HS-5 (cell line): ENCODE measurements around the gene FILIP1.
"Not testable (repeated sequence)": the region's sequence is repeated elsewhere in the genome, so short reads cannot be mapped to it uniquely, and the experiment has no call there.

ENCODE experiments used
- DNase-seq: peaks from one replicate; pipeline ENCODE4 v3.0.0-alpha.2; 2012; ENCODE audit warnings: low read depth

The FILIP1 gene

GRCh38 chr6:75421316-75422023, 72.1 kb downstream of the FILIP1 start:
- DNase-seq: no peak

GRCh38 chr6:75419980-75420379, 73.6 kb downstream of the FILIP1 start:
- DNase-seq: no peak

GRCh38 chr6:75419416-75419815, 74.2 kb downstream of the FILIP1 start:
- DNase-seq: no peak

DNA sequence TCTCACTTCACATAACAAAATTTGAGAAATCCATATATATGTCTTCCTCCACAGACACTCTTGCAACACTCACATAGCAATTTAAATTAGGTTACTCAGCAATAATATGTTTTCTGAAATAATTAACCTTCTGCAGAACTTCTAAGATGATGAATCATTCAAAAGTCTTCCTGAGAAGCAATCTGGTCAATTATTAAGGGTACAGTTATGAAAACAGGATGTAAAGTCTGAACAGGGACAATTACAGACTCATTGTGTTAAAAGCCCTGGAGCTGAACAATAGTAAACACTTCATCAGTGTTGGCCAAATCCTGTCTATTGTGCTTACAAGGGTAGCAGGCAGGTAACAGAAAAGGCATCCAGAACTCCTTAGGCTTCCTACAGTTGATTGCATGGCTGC, 75.4 kb downstream of the FILIP1 start:
- peak; percentile 34 for DNase-seq

DNA sequence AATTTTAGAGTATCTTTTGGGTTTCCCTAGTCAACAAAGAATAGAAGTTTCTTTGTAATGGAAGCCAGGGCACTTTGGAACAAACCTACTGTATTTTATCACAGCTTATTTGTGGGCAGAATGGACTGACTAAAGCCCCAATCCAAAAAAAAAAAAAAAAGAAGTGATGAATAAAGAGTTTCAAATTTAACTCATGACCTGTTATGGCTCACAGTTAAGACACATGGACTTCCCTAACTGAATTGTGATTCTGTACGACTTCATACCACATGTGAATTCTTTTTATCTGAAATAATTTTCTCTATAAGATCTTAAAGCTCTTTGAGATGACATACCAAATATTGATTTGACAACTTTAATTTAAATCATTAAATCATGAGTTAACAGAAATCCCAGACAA, 77.2 kb downstream of the FILIP1 start:
- no peak for DNase-seq

- DNase-seq: no peak
Measured at GRCh38 chr6:75415804-75416203, 77.8 kb downstream of the FILIP1 start.

DNA sequence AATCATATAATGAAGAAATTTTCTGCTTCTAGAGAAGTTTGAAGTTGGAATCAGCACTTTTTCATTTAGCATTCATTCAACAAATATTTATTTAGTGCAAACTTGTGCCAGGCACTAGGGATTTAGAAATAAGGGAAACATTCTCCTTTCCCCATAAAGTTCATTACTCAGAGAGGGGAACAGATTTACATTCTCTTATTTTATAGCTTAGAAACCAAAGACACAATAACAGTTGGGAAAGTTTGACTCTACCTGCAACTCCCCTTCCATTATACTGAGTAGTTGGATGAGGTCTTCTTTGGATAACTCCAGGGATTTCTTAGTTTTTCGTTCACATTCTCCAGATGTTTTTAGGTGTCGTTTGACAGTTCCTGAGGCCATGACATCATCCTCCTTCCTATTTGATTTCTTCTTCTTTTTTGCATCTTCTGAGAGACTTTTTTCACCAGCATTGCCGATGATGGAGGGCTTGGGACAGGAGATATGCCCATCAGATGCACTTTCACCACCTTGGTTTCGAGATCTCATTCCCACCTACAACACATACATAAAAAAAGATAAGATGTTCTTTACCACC, 79.1 kb downstream of the FILIP1 start:
- no peak for DNase-seq

DNA sequence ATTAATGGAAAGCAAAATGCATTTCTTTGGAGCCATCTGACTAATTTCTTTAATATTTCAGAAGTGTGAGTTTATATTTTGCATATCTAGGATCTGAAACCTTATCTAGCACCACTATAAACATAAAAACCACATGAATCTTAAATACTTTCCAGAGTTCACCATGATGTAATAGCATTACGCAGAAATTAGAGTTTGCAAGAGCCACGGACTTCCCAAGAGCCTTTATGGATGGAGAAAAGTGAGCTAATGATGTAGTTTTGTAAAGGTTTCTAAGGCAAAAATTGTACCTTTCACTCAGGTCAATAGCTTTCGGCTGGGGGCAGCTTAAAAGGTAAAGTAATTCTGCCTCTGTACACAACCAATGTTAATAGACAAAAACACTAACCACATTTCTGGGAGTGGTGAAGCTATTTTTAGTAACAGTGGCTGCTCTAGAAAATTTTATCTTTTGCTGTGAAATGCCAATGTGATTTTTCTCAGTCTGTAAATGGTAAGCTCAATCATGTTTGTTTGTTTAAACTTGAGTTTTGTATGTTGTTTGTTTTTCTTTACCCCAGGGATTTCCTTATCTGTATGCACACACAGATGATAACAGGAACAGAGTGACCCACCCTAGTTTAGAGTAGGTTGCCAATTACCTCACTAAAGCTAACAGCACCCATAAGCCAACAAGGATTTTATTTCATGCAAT, 80.5 kb downstream of the FILIP1 start:
- no peak for DNase-seq

GRCh38 chr6:75410564-75410963, 83.0 kb downstream of the FILIP1 start:
- not testable (repeated sequence) for DNase-seq

GRCh38 chr6:75409928-75410327, 83.7 kb downstream of the FILIP1 start:
- peak; percentile 39 for DNase-seq

DNA sequence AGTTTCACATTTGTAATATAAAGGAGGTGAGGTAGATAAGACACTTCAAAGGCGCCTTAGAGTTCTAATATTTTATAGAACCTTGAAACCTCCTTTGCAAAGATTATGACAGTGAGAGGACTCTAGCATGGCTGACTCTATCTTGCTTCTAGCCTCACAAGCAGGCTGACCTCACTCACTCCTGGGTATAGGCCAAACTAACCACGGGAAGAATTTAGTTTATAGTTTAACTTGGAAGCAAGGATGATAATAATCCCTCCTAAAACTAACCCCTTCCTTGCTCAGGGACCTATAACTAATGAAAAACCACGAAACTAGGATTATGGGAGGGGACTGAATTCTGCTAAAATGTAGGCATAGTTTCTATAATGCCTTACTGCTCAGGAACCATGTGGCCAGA, 84.3 kb downstream of the FILIP1 start:
- no peak for DNase-seq

- DNase-seq: no peak
Measured at GRCh38 chr6:75403563-75404080, 90.0 kb downstream of the FILIP1 start.

- peak; percentile 36 for DNase-seq
Measured at GRCh38 chr6:75402296-75402695, 91.3 kb downstream of the FILIP1 start.

DNA sequence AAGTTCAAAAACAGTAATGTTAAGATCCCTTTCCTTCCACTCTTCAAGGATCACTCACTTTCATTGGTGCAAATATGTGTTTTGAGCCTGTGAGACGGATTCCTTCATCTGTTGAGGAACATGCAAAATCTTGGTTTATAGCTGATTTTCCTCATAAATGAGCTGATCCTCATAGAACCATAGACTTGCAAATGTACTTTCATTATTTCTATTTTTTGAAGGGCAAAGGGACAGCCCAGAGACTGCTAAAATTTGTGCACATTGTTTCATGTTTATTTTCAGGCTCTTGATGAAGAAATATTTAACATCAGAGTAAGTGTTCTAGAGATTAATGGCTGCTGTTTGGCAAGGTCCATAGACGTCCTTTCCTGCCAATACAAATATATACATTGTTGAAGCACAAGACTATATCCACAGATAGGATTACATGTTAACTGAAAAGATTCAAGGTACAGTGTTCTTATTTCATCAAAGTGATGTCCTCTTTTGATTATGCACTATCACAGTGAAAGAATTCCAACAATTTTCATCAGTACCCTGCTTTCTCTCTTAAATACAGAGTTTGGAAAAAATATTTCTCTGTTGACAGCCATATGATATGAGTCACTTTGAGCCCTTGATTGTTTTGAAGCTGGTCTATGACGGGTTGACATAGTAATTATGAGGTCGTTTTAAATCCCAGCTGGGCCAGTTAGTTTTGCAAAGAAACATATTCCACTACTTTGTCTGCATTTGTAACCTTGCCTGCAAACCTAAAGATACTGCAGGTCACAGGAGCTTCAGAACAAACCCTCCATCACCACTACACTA, 95.7 kb downstream of the FILIP1 start:
- DNase-seq: peak; percentile 49

DNA sequence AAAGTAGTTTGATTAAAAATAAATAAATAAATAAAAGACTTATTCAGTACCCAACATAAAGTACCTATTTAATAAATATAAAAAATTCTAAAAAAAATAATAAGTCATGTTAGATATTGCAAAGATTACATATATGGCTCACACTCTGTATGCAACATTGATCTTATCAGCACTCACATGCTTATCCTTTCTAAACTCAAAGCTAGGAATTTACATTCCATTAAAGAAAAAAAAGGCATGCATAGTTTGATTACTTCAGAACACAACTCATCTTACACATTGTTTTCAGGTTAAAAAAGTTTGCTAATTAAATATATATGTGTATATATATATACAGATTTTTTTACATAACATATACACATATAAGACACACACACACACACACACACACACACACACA, 96.4 kb downstream of the FILIP1 start:
- no peak for DNase-seq

DNA sequence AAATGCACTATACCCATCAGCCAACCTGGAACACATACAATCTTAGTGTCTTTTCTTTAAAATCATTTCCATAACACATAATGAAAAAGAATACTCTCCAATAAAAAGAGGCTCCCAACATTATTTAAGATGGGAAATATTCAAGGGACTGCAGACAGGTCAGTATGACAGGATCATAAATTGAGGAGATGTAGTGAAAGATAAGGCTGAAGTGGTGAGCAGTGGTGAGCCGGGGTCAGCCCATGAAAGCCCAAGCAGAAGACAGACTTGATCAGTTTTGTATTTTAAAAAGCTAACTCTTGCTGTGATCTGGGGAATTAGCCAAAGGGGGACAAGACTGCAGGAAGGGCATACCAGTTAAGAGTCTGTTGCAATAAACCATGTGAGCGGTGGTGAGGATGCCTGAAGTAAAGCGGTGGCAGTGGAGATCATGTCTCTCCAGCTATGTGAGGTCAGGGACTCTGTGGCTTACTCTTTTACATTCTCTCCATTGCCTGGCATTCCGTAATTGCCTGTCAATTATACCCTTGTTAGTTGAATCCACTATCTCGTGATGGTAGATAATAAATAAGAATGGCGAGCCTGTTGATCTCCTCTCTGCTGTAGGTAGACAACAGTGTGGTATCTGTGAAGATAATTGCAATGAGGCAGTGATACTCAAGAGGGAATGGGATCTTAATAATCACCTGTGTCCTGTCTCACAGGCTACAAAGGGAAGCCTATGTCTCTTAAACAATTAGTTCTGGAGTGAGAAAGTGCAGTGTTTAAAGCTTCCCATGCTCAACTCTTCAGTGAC, 97.4 kb downstream of the FILIP1 start:
- no peak for DNase-seq

GRCh38 chr6:75393806-75394205, 99.8 kb downstream of the FILIP1 start:
- no peak for DNase-seq

GRCh38 chr6:75391276-75391675, 102.3 kb downstream of the FILIP1 start:
- DNase-seq: no peak

DNA sequence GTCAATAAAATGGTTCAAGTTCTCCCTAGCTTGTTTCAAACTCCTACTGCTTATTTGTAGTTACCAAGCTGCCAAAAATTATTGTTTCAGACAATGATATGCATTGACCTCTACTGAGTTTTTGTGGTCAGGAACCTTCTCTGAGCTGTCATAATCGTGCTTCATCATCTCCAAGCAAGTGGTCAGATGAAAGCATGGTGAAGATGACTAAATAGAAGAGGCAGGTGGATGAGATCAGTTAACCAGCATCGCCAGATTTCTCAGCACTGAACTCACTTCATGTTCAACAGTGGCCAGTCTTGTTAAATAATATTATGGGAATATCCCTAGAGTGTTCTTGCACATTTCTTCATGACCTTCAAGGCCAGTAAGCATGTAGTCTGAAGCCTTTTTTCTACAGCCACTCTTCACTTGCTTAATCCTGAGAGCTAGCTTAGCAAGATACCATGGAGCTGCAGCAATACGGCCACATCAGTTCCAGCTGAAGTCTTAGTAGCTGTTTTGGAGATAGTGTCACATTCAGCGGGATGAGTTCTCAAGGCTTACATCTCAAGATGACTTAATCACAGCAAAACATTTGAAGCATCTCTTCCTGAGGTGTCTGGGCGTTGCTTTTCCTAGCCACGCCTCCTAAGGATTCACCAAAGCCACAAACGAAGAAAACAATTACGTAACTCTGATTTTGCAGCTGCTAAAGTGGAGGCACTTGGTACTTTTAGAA, 107.4 kb downstream of the FILIP1 start:
- peak; percentile 57 for DNase-seq

GRCh38 chr6:75384116-75384515, 109.5 kb downstream of the FILIP1 start:
- DNase-seq: no peak

- no peak for DNase-seq
Measured at GRCh38 chr6:75382634-75382900, 111.0 kb downstream of the FILIP1 start.
